NCI-H1694 (cell line): ENCODE results near the gene ZNF316.
"Not testable (repeated sequence)": the region's sequence is repeated elsewhere in the genome, so short reads cannot be mapped to it uniquely, and the experiment has no call there.

Experiments used
- DNase-seq: peaks from one replicate; lab custom pipeline; 2025; lab: John Stamatoyannopoulos, UW

The ZNF316 gene

GRCh38 chr7:6621195-6622133 is 15.7 kb upstream of the ZNF316 start:
- DNase-seq = peak; percentile 40

GRCh38 chr7:6622134-6622710 is 14.9 kb upstream of the ZNF316 start:
- DNase-seq = no peak

- DNase-seq = no peak
These were observed 13.4 kb upstream of the ZNF316 start for GRCh38 chr7:6623589-6624245.

- DNase-seq = no peak
These were observed 12.9 kb upstream of the ZNF316 start for GRCh38 chr7:6624246-6624611.

- DNase-seq = peak; percentile 56
These were observed 9.1 kb upstream of the ZNF316 start for GRCh38 chr7:6628045-6628444.

GRCh38 chr7:6630007-6630849 is 6.9 kb upstream of the ZNF316 start:
- DNase-seq = no peak

- DNase-seq = no peak
These were observed 5.5 kb upstream of the ZNF316 start for GRCh38 chr7:6631605-6632004.

GRCh38 chr7:6634021-6634420 is 3.1 kb upstream of the ZNF316 start:
- DNase-seq = no peak

- not testable (repeated sequence) for DNase-seq
These were observed 2.1 kb upstream of the ZNF316 start for GRCh38 chr7:6634971-6635370.

- DNase-seq = no peak
These were observed 569 bp downstream of the ZNF316 start for GRCh38 chr7:6637544-6638229.

- DNase-seq = no peak
These were observed 1.9 kb downstream of the ZNF316 start for GRCh38 chr7:6639032-6639431.

- DNase-seq = no peak
These were observed 2.5 kb downstream of the ZNF316 start for GRCh38 chr7:6639627-6640026.

GRCh38 chr7:6640246-6640721 is 3.2 kb downstream of the ZNF316 start:
- DNase-seq = no peak

GRCh38 chr7:6641305-6642035 is 4.4 kb downstream of the ZNF316 start:
- DNase-seq = no peak

- no peak for DNase-seq
These were observed 5.2 kb downstream of the ZNF316 start for GRCh38 chr7:6642239-6642839.

- DNase-seq = no peak
These were observed 5.9 kb downstream of the ZNF316 start for GRCh38 chr7:6642861-6643640.

- no peak for DNase-seq
These were observed 7.0 kb downstream of the ZNF316 start for GRCh38 chr7:6643915-6644625.

- DNase-seq = no peak
These were observed 7.6 kb downstream of the ZNF316 start for GRCh38 chr7:6644728-6645127.

- no peak for DNase-seq
These were observed 9.3 kb downstream of the ZNF316 start for GRCh38 chr7:6646465-6646864.
